GM06990 (cell line): Measurements from ENCODE around the gene FAM13C.
"Not testable (repeated sequence)": the region's sequence is repeated elsewhere in the genome, so short reads cannot be mapped to it uniquely, and the experiment has no call there.

Source experiments
- DNase-seq: peaks from one replicate; pipeline ENCODE4 v3.0.0-alpha.2; 2011; ENCODE audit not compliant: insufficient read length; ENCODE audit errors: extremely low read depth
- H3K27me3 ChIP-seq: replicated peaks from 2 replicates; pipeline ENCODE4 v1.6.0; 2011; ENCODE audit warnings: low read length; ENCODE audit not compliant: control insufficient read depth, insufficient read depth
- H3K36me3 ChIP-seq: 2 replicates; pipeline ENCODE4 v1.5.1; 2011; ENCODE audit warnings: low read length; ENCODE audit not compliant: control insufficient read depth, insufficient read depth
- H3K4me3 ChIP-seq: replicated peaks from 2 replicates; pipeline ENCODE4 v1.5.1; 2011; ENCODE audit warnings: low read depth, mild to moderate bottlenecking, control low read depth, low read length
- TF ChIP-seq, protein P1 (sequence below): IDR thresholded peaks from 2 replicates; pipeline ENCODE4 v1.5.1; 2011; ENCODE audit warnings: low read length, control low read depth, mild to moderate bottlenecking, inconsistent platforms; ENCODE audit not compliant: insufficient read depth, poor library complexity, severe bottlenecking

The FAM13C gene

DNA sequence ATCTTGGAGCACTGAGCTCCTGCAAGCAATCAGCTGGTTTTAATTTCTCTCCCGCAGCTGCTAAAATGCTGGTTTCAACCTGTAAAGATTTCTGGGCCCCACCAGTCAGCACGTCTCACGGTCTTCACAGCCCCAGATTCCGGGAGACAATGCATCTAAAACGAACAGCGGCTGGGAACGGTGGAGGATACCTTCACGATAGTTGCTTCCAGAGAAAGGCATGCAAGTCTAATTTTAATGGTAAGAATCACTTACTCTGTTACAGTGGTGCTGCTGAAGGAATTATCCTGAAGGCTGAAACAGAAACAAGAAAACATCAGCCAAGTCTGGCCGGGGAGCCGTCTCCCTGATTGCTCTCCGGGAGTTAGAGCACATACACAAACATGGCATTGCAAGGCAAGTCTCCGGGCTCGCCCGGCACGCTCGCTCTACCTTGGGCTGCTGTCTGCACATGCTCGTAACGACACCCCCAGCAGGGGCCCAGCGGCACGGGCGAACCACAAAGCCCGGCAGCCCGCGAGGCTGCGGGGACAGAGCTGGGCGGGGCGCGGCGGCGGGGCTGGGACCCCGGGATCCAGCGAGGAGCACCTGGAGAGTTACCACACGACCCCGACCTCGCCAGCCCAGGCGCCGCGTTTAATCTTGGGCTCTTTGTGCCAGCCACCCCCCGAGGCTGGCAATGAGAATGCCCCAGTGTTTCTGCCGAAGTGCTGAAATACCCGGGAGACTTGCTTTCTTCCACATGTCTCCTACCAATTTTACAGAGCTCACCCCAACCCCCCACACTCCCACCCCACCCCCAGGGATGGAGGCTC, at the start of gene FAM13C:
Gene FAM13C (minus strand): TSS at position 406 of the 815 bp plus-strand sequence. CDS start 89 bp downstream, at position 317.
- Histone ChIP-seq H3K27me3 (no peaks in the 10 kb centered on the region), H3K36me3 (no peaks in the 10 kb centered on the region), H3K4me3 (peak within 1 kb of the TSS; percentile 14; the same call in 1 of the 2 replicates)
- TF ChIP-seq, protein P1, sequence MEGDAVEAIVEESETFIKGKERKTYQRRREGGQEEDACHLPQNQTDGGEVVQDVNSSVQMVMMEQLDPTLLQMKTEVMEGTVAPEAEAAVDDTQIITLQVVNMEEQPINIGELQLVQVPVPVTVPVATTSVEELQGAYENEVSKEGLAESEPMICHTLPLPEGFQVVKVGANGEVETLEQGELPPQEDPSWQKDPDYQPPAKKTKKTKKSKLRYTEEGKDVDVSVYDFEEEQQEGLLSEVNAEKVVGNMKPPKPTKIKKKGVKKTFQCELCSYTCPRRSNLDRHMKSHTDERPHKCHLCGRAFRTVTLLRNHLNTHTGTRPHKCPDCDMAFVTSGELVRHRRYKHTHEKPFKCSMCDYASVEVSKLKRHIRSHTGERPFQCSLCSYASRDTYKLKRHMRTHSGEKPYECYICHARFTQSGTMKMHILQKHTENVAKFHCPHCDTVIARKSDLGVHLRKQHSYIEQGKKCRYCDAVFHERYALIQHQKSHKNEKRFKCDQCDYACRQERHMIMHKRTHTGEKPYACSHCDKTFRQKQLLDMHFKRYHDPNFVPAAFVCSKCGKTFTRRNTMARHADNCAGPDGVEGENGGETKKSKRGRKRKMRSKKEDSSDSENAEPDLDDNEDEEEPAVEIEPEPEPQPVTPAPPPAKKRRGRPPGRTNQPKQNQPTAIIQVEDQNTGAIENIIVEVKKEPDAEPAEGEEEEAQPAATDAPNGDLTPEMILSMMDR, result no peak
- DNase-seq, result peak; percentile 9

DNA sequence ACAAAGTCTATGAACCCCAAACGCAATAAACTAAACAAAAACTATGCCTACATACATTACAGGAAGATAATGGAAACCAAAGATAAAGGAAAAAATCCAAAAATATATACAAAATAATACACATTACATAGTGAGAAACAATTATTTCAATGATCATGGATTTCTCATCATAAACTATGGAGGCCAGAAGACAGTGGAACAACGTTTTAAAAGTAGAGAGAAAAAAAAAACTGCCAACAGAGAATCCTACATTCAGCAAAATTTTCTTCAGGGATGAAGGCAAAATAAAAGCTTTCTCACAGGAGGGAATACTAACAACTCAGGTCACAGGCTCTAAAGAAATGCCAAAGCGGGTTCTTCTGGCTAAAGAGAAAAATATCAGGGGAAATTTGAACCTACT, 42.9 kb upstream of the FAM13C start:
- Histone ChIP-seq H3K27me3 (no peaks in the 10 kb centered on the region), H3K36me3 (no peaks in the 10 kb centered on the region), H3K4me3 (no peak overlapping the region)
- no peak for DNase-seq
- TF ChIP-seq, protein P1, result no peak

DNA sequence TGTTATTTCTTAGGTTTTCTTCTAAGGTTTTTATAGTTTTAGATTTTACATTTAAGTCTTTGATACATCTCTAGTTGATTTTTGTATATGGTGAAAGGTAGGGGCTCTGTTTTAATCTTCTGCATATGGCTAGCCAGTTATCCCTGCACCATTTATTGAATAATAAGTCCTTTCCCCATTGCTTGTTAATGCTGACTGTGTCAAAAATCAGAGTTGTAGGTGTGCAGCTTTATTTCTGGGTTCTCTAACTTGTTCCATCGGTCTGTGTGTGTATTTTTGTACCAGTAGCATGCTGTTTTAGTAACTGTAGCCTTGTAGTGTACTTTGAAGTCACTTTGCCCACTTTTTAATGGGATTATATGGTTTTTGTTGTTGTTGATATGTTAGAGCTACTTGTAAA, 37.9 kb upstream of the FAM13C start:
- H3K4me3 ChIP-seq, result no peak overlapping the region
- TF ChIP-seq, protein P1, result no peak
- no peak for DNase-seq
- H3K36me3 ChIP-seq, result no peaks in the 10 kb centered on the region
- no peaks in the 10 kb centered on the region for H3K27me3 ChIP-seq

DNA sequence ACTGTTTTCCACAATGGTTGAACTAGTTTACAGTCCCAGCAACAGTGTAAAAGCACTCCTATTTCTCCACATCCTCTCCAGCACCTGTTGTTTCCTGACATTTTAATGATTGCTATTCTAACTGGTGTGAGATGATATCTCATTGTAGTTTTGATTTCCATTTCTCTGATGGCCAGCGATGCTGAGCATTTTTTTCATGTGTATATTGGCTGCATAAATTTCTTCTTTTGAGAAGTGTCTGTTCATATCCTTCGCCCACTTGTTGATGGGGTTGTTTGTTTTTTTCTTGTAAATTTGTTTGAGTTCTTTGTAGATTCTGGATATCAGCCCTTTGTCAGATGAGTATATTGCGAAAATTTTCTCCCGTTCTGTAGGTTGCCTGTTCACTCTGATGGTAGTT, 37.0 kb upstream of the FAM13C start:
- not testable (repeated sequence) for H3K4me3 ChIP-seq, H3K27me3 ChIP-seq, H3K36me3 ChIP-seq, DNase-seq

DNA sequence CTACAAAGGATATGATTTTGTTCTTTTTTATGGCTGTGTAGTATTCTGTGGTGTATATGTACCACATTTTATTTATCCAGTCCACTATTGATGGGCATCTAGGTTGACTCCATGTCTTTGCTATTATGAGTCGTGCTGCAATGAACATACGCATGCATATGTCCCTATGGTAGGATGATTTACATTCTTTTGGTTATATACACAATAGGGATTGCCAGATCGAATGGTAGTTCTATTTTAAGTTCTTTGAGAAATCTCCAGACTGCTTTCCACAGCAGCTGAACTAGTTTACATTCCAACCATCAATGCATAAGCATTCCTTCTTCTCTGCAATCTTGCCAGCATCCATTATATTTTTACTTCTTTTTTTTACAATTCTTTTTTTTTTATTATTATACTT, 35.6 kb upstream of the FAM13C start:
- DNase-seq, result no peak
- Histone ChIP-seq H3K4me3 (no peak overlapping the region), H3K36me3 (no peaks in the 10 kb centered on the region), H3K27me3 (no peaks in the 10 kb centered on the region)
- TF ChIP-seq, protein P1, result no peak

DNA sequence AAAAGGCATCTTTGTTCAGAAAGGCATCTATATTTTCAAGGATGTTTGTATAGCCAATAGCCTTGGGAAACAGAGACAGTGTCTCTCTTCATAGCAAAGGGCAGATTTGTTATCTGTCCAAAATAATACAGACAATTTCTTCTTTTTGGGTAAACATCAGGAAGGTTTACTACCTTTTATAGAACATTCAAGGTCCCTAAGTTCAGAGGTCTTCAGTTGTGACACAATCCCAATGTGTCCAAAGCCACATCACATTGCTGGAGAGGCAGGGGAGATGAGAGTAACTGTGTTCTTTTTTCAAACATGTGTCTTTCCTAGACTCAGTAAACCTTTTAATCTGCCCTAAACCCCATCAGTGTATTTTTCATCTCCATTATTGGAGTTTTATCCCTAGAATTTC, 33.6 kb upstream of the FAM13C start:
- Histone ChIP-seq H3K36me3 (no peaks in the 10 kb centered on the region), H3K4me3 (no peak overlapping the region), H3K27me3 (no peaks in the 10 kb centered on the region)
- DNase-seq, result no peak
- TF ChIP-seq, protein P1, result no peak
